ENCODE results near the gene PDHA1.

DNA sequence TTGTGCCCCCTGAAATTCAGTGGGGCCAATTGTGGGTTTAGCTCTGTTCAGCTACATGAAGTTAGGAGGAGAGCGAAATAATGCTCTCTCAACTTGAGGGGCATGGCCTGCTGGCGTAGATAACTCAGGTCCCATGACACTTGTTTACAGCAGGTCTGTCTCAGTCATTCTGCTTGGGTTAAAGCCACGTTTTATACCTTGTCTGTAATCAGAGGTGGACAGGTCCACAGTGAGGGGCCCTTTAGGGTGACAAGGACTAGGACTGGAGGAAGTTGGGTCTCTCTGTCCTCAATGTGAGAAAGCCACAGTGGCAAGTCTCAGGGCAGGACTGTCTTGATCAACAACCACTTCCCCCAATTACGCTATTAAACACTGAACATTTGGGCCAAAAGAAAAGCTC is 49.0 kb downstream of the PDHA1 start:
- no peak for TF ChIP-seq POLR2A (IDR thresholded peaks at IDR 0.05; ENCODE audit: low read length)
- no peak for TF ChIP-seq GATA1 (IDR thresholded peaks at IDR 0.05; ENCODE audit: low read depth, low read length)
